ENCODE data around the gene RANGRF. TPM values are rescaled to one million over a fixed set of nuclear protein-coding genes. Genes with fewer than 3 reads are reported as not detected.

Gene RANGRF
- total and polyA plus RNA-seq, 9 of the 15 experiments (the other 6 are each of a cell fraction or from before 2014, with no cell fraction given) = 7.6 to 60.0 (median 16.0) TPM

DNA sequence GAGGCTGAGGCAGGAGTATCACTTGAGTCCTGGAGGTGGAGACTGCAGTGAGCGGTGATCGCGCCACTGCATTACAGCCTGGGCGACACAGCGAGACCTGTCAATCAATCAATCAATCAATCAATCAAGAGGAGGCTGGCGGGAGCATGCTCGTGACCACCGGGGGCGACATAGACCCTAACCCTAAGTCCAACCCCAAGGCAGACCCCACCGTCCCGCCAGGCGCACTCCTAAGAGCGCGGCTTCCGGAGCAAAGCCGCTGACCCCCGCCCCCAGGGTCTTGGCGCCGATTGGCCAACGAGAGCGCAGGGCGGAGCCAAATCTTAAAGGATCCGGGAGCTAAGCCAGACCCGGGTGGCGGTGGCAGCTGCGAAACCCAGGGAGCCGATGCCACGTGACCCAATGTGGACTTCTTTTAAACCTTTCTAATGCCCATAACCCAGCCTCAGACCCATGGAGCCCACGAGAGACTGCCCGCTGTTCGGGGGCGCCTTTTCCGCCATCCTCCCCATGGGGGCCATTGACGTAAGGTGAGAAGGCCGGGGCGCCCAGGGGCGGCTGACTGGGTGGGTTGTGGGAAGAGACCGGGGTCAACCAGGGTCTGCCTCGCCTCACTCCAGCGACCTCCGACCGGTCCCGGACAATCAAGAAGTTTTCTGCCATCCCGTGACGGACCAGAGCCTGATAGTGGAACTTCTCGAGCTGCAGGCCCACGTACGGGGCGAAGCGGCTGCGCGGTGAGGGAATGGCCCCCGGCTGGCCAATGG, at the start of gene RANGRF (continued):
- TF ChIP-seq, protein P1, sequence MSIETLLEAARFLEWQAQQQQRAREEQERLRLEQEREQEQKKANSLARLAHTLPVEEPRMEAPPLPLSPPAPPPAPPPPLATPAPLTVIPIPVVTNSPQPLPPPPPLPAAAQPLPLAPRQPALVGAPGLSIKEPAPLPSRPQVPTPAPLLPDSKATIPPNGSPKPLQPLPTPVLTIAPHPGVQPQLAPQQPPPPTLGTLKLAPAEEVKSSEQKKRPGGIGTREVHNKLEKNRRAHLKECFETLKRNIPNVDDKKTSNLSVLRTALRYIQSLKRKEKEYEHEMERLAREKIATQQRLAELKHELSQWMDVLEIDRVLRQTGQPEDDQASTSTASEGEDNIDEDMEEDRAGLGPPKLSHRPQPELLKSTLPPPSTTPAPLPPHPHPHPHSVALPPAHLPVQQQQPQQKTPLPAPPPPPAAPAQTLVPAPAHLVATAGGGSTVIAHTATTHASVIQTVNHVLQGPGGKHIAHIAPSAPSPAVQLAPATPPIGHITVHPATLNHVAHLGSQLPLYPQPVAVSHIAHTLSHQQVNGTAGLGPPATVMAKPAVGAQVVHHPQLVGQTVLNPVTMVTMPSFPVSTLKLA (conservative IDR thresholded peaks at IDR 0.05) = peak; percentile 44 to 55; a peak in 3 of 4 replicates
- TF ChIP-seq POLR2A (conservative IDR thresholded peaks at IDR 0.05) (peak; percentile 67), ZC3H8 (IDR thresholded peaks at IDR 0.05) (no peak), CBFA2T2 (conservative IDR thresholded peaks at IDR 0.05) (no peak), POLR2AphosphoS5 (IDR thresholded peaks at IDR 0.05; ENCODE audit: control insufficient read depth, insufficient read depth, low read depth, low read length) (peak; percentile 17; the same call in 1 of the 2 replicates), EP400 (IDR thresholded peaks at IDR 0.05) (peak; percentile 46; the same call in 1 of the 2 replicates), RAD51 (IDR thresholded peaks at IDR 0.05; ENCODE audit: borderline replicate concordance, low read depth) (peak; percentile 77)
- TF ChIP-seq, protein P2, sequence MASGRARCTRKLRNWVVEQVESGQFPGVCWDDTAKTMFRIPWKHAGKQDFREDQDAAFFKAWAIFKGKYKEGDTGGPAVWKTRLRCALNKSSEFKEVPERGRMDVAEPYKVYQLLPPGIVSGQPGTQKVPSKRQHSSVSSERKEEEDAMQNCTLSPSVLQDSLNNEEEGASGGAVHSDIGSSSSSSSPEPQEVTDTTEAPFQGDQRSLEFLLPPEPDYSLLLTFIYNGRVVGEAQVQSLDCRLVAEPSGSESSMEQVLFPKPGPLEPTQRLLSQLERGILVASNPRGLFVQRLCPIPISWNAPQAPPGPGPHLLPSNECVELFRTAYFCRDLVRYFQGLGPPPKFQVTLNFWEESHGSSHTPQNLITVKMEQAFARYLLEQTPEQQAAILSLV (tag; IDR thresholded peaks at IDR 0.05) = no peak
- TF ChIP-seq, protein P3, sequence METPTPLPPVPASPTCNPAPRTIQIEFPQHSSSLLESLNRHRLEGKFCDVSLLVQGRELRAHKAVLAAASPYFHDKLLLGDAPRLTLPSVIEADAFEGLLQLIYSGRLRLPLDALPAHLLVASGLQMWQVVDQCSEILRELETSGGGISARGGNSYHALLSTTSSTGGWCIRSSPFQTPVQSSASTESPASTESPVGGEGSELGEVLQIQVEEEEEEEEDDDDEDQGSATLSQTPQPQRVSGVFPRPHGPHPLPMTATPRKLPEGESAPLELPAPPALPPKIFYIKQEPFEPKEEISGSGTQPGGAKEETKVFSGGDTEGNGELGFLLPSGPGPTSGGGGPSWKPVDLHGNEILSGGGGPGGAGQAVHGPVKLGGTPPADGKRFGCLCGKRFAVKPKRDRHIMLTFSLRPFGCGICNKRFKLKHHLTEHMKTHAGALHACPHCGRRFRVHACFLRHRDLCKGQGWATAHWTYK (CRISPR knock-in tag; IDR thresholded peaks at IDR 0.05) = no peak
- TF ChIP-seq, protein P4, sequence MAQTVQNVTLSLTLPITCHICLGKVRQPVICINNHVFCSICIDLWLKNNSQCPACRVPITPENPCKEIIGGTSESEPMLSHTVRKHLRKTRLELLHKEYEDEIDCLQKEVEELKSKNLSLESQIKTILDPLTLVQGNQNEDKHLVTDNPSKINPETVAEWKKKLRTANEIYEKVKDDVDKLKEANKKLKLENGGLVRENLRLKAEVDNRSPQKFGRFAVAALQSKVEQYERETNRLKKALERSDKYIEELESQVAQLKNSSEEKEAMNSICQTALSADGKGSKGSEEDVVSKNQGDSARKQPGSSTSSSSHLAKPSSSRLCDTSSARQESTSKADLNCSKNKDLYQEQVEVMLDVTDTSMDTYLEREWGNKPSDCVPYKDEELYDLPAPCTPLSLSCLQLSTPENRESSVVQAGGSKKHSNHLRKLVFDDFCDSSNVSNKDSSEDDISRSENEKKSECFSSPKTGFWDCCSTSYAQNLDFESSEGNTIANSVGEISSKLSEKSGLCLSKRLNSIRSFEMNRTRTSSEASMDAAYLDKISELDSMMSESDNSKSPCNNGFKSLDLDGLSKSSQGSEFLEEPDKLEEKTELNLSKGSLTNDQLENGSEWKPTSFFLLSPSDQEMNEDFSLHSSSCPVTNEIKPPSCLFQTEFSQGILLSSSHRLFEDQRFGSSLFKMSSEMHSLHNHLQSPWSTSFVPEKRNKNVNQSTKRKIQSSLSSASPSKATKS (CRISPR knock-in tag; IDR thresholded peaks at IDR 0.05) = no peak
- TF ChIP-seq, protein P5, sequence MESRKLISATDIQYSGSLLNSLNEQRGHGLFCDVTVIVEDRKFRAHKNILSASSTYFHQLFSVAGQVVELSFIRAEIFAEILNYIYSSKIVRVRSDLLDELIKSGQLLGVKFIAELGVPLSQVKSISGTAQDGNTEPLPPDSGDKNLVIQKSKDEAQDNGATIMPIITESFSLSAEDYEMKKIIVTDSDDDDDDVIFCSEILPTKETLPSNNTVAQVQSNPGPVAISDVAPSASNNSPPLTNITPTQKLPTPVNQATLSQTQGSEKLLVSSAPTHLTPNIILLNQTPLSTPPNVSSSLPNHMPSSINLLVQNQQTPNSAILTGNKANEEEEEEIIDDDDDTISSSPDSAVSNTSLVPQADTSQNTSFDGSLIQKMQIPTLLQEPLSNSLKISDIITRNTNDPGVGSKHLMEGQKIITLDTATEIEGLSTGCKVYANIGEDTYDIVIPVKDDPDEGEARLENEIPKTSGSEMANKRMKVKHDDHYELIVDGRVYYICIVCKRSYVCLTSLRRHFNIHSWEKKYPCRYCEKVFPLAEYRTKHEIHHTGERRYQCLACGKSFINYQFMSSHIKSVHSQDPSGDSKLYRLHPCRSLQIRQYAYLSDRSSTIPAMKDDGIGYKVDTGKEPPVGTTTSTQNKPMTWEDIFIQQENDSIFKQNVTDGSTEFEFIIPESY (CRISPR knock-in tag; IDR thresholded peaks at IDR 0.05) = peak; percentile 57; the same call in 1 of the 2 replicates
- TF ChIP-seq, protein P6, sequence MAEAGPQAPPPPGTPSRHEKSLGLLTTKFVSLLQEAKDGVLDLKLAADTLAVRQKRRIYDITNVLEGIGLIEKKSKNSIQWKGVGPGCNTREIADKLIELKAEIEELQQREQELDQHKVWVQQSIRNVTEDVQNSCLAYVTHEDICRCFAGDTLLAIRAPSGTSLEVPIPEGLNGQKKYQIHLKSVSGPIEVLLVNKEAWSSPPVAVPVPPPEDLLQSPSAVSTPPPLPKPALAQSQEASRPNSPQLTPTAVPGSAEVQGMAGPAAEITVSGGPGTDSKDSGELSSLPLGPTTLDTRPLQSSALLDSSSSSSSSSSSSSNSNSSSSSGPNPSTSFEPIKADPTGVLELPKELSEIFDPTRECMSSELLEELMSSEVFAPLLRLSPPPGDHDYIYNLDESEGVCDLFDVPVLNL (CRISPR knock-in tag; IDR thresholded peaks at IDR 0.05; ENCODE audit: low read depth) = no peak
- TF ChIP-seq, protein P7, sequence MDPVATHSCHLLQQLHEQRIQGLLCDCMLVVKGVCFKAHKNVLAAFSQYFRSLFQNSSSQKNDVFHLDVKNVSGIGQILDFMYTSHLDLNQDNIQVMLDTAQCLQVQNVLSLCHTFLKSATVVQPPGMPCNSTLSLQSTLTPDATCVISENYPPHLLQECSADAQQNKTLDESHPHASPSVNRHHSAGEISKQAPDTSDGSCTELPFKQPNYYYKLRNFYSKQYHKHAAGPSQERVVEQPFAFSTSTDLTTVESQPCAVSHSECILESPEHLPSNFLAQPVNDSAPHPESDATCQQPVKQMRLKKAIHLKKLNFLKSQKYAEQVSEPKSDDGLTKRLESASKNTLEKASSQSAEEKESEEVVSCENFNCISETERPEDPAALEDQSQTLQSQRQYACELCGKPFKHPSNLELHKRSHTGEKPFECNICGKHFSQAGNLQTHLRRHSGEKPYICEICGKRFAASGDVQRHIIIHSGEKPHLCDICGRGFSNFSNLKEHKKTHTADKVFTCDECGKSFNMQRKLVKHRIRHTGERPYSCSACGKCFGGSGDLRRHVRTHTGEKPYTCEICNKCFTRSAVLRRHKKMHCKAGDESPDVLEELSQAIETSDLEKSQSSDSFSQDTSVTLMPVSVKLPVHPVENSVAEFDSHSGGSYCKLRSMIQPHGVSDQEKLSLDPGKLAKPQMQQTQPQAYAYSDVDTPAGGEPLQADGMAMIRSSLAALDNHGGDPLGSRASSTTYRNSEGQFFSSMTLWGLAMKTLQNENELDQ (CRISPR knock-in tag; IDR thresholded peaks at IDR 0.05; ENCODE audit: borderline replicate concordance) = no peak

All from K562 (cell line).